H7 (cell line): ENCODE results near the gene TMEM132A. TPM values are rescaled to one million over a fixed set of nuclear protein-coding genes. Genes with fewer than 3 reads are reported as not detected.

ENCODE experiments used
- DNase-seq: peaks from one replicate; pipeline ENCODE4 v3.0.0; 2012
- H3K27me3 ChIP-seq: 2 replicates; pipeline ENCODE4 v1.6.0; 2011; ENCODE audit warnings: mild to moderate bottlenecking, low read length; ENCODE audit not compliant: control insufficient read depth, insufficient read depth
- H3K36me3 ChIP-seq: replicated peaks from 2 replicates; pipeline ENCODE4 v1.5.1; 2011; ENCODE audit warnings: low read length; ENCODE audit not compliant: control insufficient read depth, insufficient read depth
- H3K4me3 ChIP-seq: 2 replicates; pipeline ENCODE4 v1.5.1; 2011; ENCODE audit warnings: low read depth, mild to moderate bottlenecking, control low read depth, low read length, moderate library complexity; ENCODE audit not compliant: insufficient read depth
- total RNA-seq: library from RNA; depleted of rRNA; stranded (reverse); fragments of >200 nt; shearing (Covaris generic); gene quantifications from 2 replicates; pipeline ENCODE4 v1.2.3, GENCODE V29; 2014

TMEM132A gene
- total RNA-seq, 1 experiment from 2014 or later, result 66.0 TPM

DNA sequence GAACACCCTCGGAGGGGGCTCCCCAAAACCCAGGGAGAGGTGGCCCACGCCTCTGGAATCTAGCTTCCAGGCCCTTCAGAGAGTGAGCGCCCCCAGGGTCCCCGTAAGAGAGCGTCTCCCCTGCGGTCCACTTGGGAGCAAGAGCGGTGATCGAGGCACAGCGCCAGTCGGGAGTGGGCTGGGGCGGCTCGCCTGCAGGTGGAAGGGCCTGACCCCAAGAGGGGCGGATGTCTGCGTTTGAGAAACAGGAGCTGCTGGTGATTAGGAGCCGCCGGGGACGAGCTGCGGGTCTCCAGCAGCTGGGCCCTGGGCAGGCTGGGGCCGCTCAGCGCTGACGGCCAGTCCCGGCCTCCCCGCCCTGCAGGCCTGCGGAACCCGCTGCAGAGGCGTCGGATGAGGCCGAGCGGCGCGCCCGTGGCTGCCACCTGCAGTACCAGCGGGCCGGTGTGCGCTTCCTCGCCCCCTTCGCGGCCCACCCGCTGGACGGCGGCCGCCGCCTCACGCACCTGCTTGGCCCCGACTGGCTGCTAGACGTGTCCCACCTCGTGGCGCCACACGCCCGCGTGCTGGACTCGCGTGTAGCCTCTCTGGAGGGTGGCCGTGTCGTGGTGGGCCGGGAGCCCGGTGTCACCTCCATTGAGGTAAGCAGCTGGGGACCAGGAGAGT is 10.0 kb downstream of the TMEM132A start:
- Histone ChIP-seq H3K27me3 (no peaks in the 10 kb centered on the region), H3K36me3 (peaks cover 15% of the 10 kb centered on the region), H3K4me3 (no peak overlapping the region)
- DNase-seq, result peak; percentile 56

DNA sequence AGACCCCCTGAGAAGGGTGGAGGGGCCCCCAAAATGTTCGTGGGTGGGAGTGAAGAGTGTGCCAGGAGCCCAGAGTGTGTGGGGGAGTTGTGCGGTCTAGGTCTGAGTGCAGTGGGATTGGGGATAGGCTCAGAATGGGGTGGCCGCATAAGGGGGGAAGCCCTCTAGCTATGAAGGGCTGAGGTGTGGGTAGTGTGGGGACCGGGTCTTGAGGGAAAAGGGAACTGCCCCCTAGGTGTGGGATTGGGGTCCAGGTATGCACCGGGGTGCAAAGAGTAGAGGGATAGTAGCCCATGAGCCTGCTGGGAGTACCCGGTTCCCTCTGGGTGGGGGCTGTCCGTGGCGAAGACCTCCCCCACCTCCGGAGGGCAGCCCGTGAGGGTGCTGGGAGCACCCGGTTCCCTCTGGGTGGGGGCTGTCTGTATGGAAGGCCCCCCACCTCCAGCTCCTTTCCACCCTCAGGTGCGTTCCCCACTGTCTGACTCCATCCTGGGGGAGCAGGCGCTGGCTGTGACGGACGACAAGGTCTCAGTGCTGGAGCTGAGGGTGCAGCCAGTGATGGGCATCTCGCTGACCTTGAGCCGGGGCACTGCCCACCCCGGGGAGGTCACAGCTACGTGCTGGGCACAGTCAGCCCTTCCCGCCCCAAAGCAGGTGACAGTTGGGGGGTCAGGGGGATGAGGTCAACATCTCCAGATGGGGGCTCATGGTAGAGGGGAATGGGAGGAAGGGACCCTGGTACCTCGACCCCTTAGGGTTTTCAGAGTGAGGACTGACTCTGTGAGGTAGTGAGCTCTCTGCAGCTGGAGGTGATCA is 10.7 kb downstream of the TMEM132A start:
- Histone ChIP-seq H3K36me3 (peaks cover 12% of the 10 kb centered on the region), H3K4me3 (no peak overlapping the region), H3K27me3 (no peaks in the 10 kb centered on the region)
- DNase-seq, result no peak

DNA sequence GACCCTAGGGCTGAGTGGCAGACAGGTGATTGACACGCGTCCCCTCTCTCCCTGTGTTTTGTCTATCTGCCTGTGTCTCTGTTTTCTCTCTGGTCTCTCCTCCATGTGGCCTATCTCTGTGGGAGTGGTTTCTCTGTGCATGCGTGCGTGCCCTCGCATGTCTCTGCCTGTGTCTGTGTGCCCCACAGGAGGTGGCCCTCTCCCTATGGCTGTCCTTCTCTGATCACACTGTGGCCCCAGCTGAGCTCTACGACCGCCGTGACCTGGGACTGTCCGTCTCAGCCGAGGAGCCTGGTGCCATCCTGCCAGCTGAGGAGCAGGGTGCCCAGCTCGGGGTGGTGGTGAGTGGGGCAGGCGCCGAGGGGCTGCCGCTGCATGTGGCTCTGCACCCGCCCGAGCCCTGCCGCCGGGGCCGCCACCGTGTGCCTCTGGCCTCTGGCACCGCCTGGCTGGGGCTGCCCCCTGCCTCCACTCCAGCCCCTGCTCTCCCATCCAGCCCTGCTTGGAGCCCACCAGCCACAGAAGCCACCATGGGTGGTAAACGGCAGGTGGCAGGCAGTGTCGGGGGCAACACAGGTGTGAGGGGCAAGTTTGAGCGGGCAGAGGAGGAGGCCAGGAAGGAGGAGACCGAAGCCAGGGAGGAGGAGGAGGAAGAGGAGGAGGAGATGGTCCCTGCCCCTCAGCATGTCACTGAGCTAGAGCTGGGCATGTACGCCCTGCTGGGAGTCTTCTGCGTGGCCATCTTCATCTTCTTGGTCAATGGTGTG is 11.6 kb downstream of the TMEM132A start:
- no peak for DNase-seq
- H3K27me3 ChIP-seq, result no peaks in the 10 kb centered on the region
- no peak overlapping the region for H3K4me3 ChIP-seq
- peaks cover 9% of the 10 kb centered on the region for H3K36me3 ChIP-seq

DNA sequence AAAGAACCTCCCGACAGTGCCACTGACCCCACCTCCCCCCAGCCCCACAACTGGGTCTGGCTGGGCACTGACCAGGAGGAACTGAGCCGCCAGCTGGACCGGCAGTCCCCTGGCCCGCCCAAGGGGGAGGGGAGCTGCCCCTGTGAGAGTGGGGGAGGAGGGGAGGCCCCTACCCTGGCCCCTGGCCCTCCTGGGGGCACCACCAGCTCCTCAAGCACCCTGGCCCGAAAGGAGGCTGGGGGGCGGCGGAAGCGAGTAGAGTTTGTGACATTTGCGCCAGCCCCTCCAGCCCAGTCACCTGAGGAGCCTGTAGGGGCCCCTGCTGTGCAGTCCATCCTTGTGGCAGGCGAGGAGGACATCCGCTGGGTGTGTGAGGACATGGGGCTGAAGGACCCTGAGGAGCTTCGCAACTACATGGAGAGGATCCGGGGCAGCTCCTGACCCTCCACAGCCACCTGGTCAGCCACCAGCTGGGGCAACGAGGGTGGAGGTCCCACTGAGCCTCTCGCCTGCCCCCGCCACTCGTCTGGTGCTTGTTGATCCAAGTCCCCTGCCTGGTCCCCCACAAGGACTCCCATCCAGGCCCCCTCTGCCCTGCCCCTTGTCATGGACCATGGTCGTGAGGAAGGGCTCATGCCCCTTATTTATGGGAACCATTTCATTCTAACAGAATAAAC is 12.3 kb downstream of the TMEM132A start:
- Histone ChIP-seq H3K36me3 (peaks cover 6% of the 10 kb centered on the region), H3K4me3 (no peak overlapping the region), H3K27me3 (no peaks in the 10 kb centered on the region)

DNA sequence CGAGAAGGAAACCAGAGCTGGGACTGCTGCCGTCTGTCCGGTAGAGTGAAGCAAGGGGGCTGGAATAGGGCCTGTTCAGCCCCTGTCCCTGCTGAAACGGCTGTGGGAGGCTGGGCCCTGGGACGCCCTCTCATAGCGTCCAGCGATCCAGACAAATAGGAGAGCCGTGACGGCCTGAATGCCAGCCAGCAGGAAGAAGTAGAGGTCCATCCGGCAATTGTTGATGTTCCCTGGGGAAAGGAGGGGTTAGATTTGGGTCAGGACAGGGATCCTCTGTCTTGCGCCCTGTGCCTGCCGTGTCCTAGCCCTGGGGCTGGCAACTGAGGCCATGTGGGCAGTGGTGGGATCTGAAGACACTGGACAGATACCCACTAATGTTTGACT is 12.9 kb downstream of the TMEM132A start:
- DNase-seq, result peak; percentile 41
- H3K27me3 ChIP-seq, result no peaks in the 10 kb centered on the region
- H3K4me3 ChIP-seq, result no peak overlapping the region
- peaks cover 5% of the 10 kb centered on the region for H3K36me3 ChIP-seq

More for the DNA sequence above, 12.3 kb downstream of the TMEM132A start:
- peak; percentile 58 for DNase-seq

DNA sequence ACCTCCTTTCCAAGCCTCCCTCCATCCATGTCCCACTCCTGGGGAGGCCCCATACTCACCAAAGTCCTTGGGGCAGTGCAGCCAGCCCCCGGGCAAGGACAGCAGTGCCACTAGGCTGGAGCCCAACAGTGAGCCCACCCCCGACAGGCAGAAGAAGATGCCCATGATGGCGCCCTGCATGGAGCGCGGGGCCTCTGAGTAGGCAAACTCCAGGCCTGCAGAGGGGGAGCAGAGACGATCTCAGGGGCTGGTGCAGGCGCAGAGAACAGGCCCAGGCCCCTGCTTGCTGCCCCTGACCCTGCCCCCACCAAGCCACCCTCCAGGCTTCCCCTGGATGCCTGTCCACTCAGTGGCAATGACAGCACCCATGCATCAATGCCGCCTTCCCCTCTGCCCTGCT is 13.6 kb downstream of the TMEM132A start:
- DNase-seq, result peak; percentile 51
- H3K4me3 ChIP-seq, result no peak overlapping the region
- H3K36me3 ChIP-seq, result peaks cover 4% of the 10 kb centered on the region
- no peaks in the 10 kb centered on the region for H3K27me3 ChIP-seq

DNA sequence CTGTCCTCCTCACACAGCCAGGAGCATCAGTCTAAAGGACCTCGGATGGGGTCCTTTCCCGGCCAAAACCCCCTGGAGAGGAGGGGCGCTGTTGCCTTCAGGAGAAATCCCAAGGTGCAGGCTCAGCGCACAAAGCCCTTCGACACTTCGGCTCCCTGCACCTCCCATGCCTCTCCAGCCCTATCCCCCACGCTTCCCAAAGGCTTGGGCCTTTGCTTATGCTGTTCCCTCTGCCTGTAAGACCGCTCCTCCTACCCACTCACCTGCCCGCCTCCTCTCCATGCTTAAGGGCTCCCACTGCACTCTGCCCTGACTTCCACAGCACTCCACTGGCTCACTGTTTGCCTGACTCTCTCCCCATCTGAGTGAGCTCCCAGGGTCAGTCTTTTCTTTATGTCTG is 14.2 kb downstream of the TMEM132A start:
- H3K27me3 ChIP-seq, result no peaks in the 10 kb centered on the region
- H3K4me3 ChIP-seq, result no peak overlapping the region
- peak; percentile 59 for DNase-seq
- peaks cover 4% of the 10 kb centered on the region for H3K36me3 ChIP-seq

DNA sequence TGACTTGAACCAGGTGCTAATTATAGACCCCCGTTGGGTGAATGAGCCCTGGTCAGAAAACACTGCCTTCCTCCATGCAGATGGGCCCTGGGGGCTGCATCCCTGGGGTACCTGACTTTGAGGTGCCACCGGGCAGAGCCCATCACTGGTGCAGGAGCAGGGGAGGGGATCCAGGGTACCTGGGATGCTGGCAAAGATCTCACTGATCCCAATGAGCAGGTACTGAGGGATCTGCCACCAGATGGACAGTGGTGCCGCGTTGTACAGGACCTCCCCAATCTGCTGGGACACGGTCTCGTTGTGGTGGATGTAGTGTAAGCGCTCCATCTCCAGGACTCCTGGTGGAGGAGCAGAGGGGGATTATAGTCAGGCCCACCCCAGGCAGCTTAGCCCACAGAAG is 15.0 kb downstream of the TMEM132A start:
- Histone ChIP-seq H3K27me3 (no peaks in the 10 kb centered on the region), H3K4me3 (no peak overlapping the region), H3K36me3 (peaks cover 4% of the 10 kb centered on the region)
- peak; percentile 25 for DNase-seq

DNA sequence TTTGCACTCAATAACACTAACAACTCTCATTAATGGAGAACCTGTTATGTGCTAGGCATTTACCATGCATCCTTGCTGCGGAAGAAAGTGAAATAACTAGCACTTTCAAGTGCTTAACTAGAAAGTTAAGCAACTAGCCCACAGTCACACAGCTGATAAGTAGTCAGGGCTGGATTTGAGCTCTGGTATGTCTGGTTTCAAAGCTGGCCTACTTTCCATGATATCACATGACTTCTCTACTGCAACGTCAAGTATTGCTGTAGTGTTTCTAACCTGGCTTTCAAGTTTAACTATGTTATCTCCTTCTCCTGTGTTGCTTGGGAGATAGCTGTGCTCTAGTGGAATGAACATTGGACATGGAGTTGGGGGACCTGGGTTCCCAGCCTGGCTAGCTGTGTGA is 15.6 kb downstream of the TMEM132A start:
- Histone ChIP-seq H3K4me3 (no peak overlapping the region), H3K27me3 (no peaks in the 10 kb centered on the region), H3K36me3 (peaks cover 4% of the 10 kb centered on the region)
- DNase-seq, result no peak

DNA sequence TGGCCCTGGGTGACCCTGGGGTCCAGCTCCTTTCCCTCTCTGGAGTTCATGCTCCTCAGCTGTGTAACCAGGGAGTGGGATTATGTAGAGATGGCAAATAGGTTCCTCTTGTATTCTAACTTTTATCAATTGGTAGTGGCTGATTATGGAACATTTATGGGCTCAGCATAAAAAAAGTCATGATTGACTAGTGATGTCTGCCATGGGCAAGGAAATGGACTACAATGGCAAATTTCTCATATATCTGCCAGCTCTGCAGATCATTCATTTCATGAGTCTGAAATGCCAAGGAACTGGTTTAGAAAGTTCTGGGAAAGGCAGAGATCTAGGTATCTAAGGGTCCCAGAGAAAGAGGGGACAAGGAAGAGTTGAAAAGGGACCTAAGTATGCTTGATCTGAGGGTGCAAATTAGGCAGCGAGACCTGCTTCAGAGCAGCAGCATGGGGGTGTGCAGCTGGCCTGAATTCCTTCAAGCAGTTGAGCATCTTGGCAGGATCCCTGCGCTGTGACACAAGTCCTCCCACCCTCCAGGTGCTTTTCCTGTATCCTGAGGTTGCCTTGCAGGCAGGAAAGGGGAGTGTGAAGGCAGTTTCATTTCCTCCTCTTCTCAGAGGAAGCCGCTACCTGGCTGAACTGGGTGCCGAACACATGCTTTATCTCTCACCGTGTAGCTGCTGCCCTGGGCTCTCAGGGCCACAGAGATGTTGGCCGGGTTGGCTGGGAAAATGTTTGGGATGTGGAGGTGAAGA is 17.3 kb downstream of the TMEM132A start:
- Histone ChIP-seq H3K4me3 (no peak overlapping the region), H3K27me3 (no peaks in the 10 kb centered on the region), H3K36me3 (peaks cover 2% of the 10 kb centered on the region; the same call in 1 of the 2 replicates)
- DNase-seq, result peak; percentile 16

DNA sequence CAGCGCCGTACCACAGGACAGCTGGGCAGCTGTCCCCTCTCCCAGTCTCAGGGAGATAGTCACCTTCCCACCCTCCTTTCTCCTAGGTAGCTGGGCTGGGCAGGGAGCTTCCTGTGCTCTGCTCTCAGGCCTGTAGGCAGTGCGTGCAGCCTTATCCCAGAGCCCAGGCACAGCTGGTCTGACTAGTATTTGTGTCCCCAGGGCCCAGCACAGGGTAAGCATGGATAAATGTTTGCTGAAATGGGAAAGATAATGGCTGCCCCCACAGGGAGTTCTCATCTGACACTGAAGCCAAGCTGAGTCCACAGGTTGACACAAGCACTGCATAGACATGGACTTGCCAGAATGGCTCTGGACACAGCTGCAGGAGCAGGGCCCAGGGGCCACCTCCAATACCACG is 18.0 kb downstream of the TMEM132A start:
- no peak overlapping the region for H3K4me3 ChIP-seq
- peak; percentile 5 for DNase-seq
- H3K36me3 ChIP-seq, result peaks cover 2% of the 10 kb centered on the region; the same call in 1 of the 2 replicates
- H3K27me3 ChIP-seq, result no peaks in the 10 kb centered on the region

DNA sequence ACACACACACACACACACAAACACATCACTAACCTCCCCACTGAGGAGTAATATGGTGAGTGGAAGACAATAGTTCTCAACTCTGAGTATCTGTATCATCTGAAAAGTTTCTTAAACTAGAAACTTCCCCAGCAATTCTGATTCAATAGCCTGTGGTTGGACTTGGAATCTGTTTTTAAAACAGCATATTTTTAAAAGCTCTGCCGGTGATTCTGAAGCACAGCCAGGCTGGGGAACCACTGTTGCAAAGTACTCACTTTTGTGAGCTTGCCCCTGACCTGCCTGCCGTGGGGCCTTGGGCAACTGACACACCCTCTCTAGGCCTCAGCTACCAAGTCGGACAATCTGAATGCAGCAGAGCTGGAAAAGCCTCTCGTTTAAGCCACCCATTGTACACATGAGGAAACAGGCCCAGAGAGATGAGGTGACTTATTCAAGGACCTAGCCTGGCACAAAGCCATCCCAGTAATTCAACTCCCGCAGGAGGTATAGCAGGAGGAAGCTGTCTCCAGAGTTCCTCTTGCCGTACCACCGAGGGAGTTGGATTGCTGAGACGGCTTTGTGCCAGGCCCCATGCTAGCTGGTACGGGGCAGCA is 18.8 kb downstream of the TMEM132A start:
- no peak for DNase-seq
- H3K27me3 ChIP-seq, result no peaks in the 10 kb centered on the region
- no peak overlapping the region for H3K4me3 ChIP-seq
- H3K36me3 ChIP-seq, result peaks cover 2% of the 10 kb centered on the region; the same call in 1 of the 2 replicates

DNA sequence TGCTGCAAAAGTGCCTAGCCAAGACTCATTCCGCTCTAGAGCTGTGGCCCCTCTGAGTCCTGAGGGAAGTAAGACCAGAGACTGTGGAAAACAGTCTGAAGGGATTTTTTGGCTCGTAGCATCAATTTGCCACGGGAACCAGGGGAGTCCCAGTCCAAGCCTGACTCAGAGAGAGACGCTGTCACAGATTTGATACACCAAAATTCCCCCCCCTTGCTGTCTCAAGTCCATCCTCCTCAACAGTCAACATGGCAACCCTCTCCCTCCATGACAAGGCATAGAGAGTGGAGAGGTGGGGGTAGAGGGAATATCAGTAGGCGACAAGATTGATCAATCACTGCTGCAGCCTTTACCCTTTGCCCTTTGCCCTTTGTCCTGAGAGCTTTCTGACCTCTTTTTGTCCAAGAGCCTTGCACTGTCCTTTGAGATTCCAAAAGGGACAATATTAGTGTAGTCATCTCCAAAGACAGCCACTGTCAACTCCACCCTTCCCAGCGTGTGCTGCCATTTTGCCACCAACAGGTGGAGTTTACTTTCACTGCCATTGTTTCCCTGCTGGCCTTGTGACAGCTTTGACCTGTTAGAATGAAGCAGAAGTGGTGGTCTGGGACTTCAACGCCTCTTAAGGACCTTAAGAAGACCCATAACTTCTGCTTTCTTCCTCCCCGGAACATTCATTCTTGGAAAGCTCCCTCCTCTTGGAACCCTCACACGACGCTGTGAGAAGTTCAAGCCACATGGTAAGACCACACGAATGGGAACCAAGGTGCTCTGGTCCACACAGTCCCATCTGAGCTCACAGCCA is 20.4 kb downstream of the TMEM132A start:
- peak; percentile 71 for DNase-seq
- peaks cover 2% of the 10 kb centered on the region; the same call in 1 of the 2 replicates for H3K27me3 ChIP-seq
- peaks cover 2% of the 10 kb centered on the region; the same call in 1 of the 2 replicates for H3K36me3 ChIP-seq
- no peak overlapping the region for H3K4me3 ChIP-seq
